A549 (cell line): ENCODE data around the gene RARA.

Source experiments
- CTCF ChIP-seq: fragments of >200 bp; sonication (Bioruptor Twin); formaldehyde crosslinking; IDR thresholded peaks from 3 replicates; pipeline ENCODE4 v1.5.1; 2016
- EHMT2 ChIP-seq: fragments of 200-600 bp; sonication (generic); IDR thresholded peaks from 2 replicates; pipeline ENCODE4 v1.6.1; 2016; ENCODE audit warnings: antibody characterized with exemption, low read depth, mild to moderate bottlenecking, moderate library complexity
- POLR2A ChIP-seq: IDR thresholded peaks from 2 replicates; pipeline ENCODE4 v1.6.1; 2012; ENCODE audit warnings: mild to moderate bottlenecking, low read length
- POLR2AphosphoS2 ChIP-seq: conservative IDR thresholded peaks from 2 replicates; pipeline ENCODE4 v1.6.1; 2012; ENCODE audit warnings: low read length, improper control_type of control experiment, inconsistent platforms

GRCh38 chr17:40373999-40374398, 65.0 kb downstream of the RARA start:
- no peak for TF ChIP-seq CTCF
- no peak for TF ChIP-seq POLR2AphosphoS2
- no peak for TF ChIP-seq POLR2A
- no peak for TF ChIP-seq EHMT2
